ENCODE measurements around the gene SPANXN1.
"Not testable (repeated sequence)": the region's sequence is repeated elsewhere in the genome, so short reads cannot be mapped to it uniquely, and the experiment has no call there.

The SPANXN1 gene, protein sequence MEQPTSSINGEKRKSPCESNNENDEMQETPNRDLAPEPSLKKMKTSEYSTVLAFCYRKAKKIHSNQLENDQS

DNA sequence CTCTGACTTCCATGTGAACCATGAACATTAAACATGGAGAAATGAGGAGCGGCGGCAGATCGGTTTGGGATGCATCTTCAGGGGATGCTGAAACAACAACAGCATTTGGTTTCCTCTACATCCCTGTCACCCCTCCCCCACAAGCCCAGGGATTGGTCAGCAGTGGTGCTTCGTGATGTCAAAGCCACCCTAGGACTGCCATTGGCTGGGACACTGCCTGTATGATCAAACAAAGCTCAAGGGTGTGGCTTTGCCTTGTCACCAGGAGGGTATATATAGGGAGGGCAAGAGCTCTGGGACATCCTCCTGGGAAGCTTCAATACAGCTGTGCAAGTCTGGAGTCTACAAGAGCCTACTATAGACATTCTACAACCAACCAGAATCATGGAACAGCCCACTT is at the start of gene SPANXN1:
TSS of gene SPANXN1 (plus strand) at position 301 of the 400 bp plus-strand sequence. CDS start at position 385, 84 bp downstream.
- DNase-seq = not testable (repeated sequence)

DNA sequence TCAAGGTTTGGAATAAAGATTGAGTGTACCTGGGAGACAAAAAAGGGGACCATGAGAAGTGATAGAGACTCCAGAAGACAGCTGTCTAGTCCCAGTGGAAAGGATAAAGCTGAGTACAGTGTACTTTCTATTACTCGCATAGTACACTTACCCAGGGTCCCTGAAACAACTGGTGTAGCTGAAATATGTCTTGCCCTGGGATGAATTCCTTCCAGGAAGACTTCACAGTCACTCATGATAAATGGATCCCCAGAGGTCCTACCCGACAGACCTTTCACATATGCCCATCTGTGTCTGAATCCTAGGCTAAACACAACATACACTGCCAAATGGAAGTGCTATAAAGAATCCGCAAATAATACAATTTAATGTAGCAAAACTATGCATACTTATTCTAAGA is 48.2 kb upstream of the SPANXN1 start:
- DNase-seq = no peak

DNA sequence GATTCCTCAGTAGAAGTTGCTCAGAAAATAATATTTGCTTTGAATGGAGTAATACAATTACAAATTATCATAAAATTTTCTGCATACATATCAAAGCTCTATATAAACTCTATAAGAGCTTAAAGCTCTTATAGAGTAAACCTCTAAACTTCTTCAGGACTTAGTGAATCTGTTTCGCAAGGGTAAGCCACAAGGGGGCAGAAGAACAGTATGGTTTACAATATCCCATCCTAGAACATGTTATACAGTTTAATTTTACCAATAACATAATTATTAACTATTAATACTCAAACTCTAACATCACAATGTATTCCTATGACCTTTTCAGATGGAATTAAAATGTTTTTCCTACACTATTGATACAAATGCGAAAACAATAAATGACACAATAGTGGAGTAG is 33.8 kb upstream of the SPANXN1 start:
- no peak for DNase-seq

DNA sequence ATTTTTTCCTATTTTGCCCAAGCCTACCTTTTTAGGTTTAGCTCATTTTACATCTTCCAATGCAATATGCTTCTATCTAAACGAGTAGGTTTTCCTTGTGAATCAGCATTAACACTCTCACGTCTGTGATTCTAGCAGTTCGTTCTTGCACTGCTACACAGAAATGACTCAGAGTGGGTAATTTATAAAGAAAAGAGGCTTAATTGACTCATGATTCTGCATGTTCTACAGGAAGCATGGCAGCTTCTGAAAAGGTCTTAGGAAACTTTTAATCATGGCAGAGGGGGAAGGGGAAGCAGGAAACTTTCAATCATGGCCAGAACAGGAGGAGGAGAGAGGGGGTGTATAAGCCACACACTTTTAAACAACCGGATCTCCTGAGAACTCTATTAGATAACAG is 44.9 kb downstream of the SPANXN1 start:
- no peak for DNase-seq
